CD4-positive, alpha-beta T cell (primary cell): ENCODE measurements around the gene ZMYM1. TPM values are rescaled to one million over a fixed set of nuclear protein-coding genes. Genes with fewer than 3 reads are reported as not detected.
"Not testable (repeated sequence)": the region's sequence is repeated elsewhere in the genome, so short reads cannot be mapped to it uniquely, and the experiment has no call there.

Experiments used
- ATAC-seq: fragments of 200-7000 bp; cut with Tn5 transposase; one replicate; pipeline ENCODE4 v1.10.0; 2022; ENCODE audit warnings: mild to moderate bottlenecking; ENCODE audit not compliant: poor library complexity
- CTCF ChIA-PET: fragments of 350-600 bp; sonication (Branson Sonifier 250); formaldehyde crosslinking; loops from one replicate; lab custom pipeline; 2021; ENCODE audit warnings: antibody characterized with exemption, inconsistent platforms; lab: Charles Lee
- POLR2A ChIA-PET: fragments of 350-600 bp; sonication (Branson Sonifier 250); formaldehyde crosslinking; loops from one replicate; lab custom pipeline; 2021; ENCODE audit warnings: antibody characterized with exemption, inconsistent platforms; lab: Charles Lee
- DNase-seq, 14 experiments: peaks; one replicate each; pipeline ENCODE4 v3.0.0-alpha.2; 2013 to 2020; ENCODE audit warnings: mixed read lengths in 2 of 14
- H3K27ac ChIP-seq, 2 donors: one replicate each; pipeline versions ENCODE4 v1.5.1 to v1.7.0; 2013; ENCODE audit warnings: low read length in 2 of 2, low read depth in 1 of 2, mild to moderate bottlenecking in 1 of 2
- H3K27me3 ChIP-seq, 2 experiments: 1 replicate in 1 of 2; 2 replicates in 1 of 2; pipeline versions ENCODE4 v1.6.1 to v1.7.0; 2013; ENCODE audit warnings: low read length in 2 of 2, control low read depth in 1 of 2, mild to moderate bottlenecking in 1 of 2, moderate library complexity in 1 of 2; ENCODE audit not compliant: insufficient read depth in 2 of 2, control insufficient read depth in 1 of 2
- H3K36me3 ChIP-seq: one replicate; pipeline ENCODE4 v1.6.1; 2013; ENCODE audit warnings: low read length, control low read depth; ENCODE audit not compliant: insufficient read depth
- H3K4me1 ChIP-seq: one replicate; pipeline ENCODE4 v1.6.1; 2013; ENCODE audit warnings: low read length, control low read depth; ENCODE audit not compliant: insufficient read depth
- H3K4me3 ChIP-seq: one replicate; pipeline ENCODE4 v1.5.1; 2013; ENCODE audit warnings: mild to moderate bottlenecking, low read length, moderate library complexity
- H3K9me3 ChIP-seq, 2 experiments: 1 replicate in 1 of 2; 2 replicates in 1 of 2; pipeline versions ENCODE4 v1.6.1 to v1.7.0; 2013; ENCODE audit warnings: low read length in 2 of 2, mild to moderate bottlenecking in 2 of 2, control low read depth in 1 of 2, moderate library complexity in 1 of 2; ENCODE audit not compliant: control insufficient read depth in 1 of 2, insufficient read depth in 1 of 2
- H3K27ac Mint-ChIP-seq: one replicate; pipeline ENCODE4 v1.8.0; 2020; ENCODE audit warnings: mixed read lengths
- H3K27me3 Mint-ChIP-seq: one replicate; pipeline ENCODE4 v1.8.0; 2021; ENCODE audit warnings: mixed read lengths
- H3K36me3 Mint-ChIP-seq: one replicate; pipeline ENCODE4 v1.8.0; 2021; ENCODE audit warnings: low read depth, mixed read lengths
- H3K4me1 Mint-ChIP-seq: one replicate; pipeline ENCODE4 v1.8.0; 2021; ENCODE audit warnings: low read depth, mixed read lengths
- H3K4me3 Mint-ChIP-seq: one replicate; pipeline ENCODE4 v1.8.0; 2020; ENCODE audit warnings: mild to moderate bottlenecking, mixed read lengths
- H3K9me3 Mint-ChIP-seq: one replicate; pipeline ENCODE4 v1.8.0; 2020; ENCODE audit warnings: mixed read lengths
- CTCF ChIP-seq: fragments of 200-600 bp; IDR thresholded peaks from one replicate; pipeline ENCODE4 v1.8.0; 2022; ENCODE audit warnings: antibody characterized with exemption, mild to moderate bottlenecking
- intact Hi-C, 2 experiments: fragments of 100-400 bp; cut with DNase I in 1 of 2; cut with micrococcal nuclease in 1 of 2; formaldehyde crosslinking; loops; one replicate each; pipeline versions ENCODE4 v1.15.1 to v1.9.0; 2023 to 2025; cut with DNase I, micrococcal nuclease
- total RNA-seq, 174 experiments: library from RNA in 2 of 174; stranded (reverse) in 2 of 174; gene quantifications; one replicate each; pipeline ENCODE4 v1.2.3 and lab custom pipeline; 2021 to 2026

The ZMYM1 gene
- total RNA-seq, 2 experiments from 2014 or later = 6.3 to 6.7 TPM

DNA sequence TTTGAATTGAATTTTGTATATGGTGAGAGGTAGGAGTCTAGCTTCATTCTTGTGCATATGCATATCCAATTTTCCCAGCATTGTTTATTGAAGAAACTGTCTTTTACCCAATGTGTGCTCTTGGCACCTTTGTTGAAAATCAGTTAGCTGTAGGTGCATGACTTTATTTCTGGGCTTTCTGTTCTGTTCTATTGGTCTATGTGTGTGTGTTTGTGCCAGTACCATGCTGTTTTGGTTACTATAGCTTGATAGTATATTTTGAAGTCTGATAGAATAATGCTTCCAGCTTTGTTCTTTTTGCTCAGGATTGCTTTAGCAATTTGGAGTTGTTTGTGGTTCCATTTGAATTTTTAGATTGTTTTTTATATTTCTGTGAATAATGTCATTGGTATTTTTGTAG, 9.4 kb upstream of the ZMYM1 start:
- no peaks in the 10 kb centered on the region for H3K9me3 ChIP-seq
- H3K4me3 ChIP-seq = no peak overlapping the region
- no peak for TF ChIP-seq CTCF
- ChIA-PET POLR2A (no interaction called here), CTCF (no interaction called here)
- no peaks in the 10 kb centered on the region for H3K4me1 Mint-ChIP-seq
- H3K36me3 ChIP-seq = no peaks in the 10 kb centered on the region
- peaks cover 11% of the 10 kb centered on the region for H3K27me3 Mint-ChIP-seq
- H3K9me3 Mint-ChIP-seq = no peaks in the 10 kb centered on the region
- H3K4me3 Mint-ChIP-seq = no peak overlapping the region
- no peak for DNase-seq
- H3K27ac Mint-ChIP-seq = no peak overlapping the region
- no peaks in the 10 kb centered on the region for H3K4me1 ChIP-seq
- intact Hi-C loops = no loop called here
- no peak for ATAC-seq
- H3K27me3 ChIP-seq = no peaks in the 10 kb centered on the region
- no peaks in the 10 kb centered on the region for H3K36me3 Mint-ChIP-seq
- no peak overlapping the region for H3K27ac ChIP-seq

DNA sequence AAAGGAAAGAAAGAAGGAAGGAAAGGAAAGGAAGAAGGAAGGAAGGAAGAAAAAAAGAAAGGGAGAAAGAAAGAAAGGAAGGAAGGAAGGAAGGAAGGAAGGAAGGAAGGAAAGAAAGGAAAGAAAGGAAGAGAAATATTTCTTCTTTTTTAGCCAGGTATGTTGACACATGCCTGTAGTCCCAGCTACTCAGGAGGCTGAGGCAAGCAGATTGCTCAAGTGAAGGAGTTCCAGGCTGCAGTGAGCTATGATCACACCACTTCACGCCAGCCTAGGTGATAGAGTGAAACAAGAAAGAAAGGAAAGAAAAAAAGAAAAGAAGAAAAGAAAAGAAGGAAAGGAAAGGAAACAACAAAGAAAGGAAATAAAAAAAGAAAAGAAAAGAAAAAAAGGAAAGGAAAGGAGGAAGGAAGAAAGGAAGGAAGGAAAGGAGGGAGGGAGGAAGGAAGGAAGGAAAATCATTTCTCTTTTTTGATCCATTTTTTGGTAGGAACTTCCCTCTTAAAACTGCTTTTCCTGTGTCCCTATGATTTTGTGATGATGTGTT, 5.8 kb upstream of the ZMYM1 start:
- intact Hi-C loops = no loop called here
- Histone ChIP-seq H3K36me3 (no peaks in the 10 kb centered on the region), H3K4me3 (no peak overlapping the region), H3K4me1 (no peaks in the 10 kb centered on the region), H3K27ac (no peak overlapping the region), H3K9me3 (no peaks in the 10 kb centered on the region), H3K27me3 (no peaks in the 10 kb centered on the region)
- no peak overlapping the region for H3K4me3 Mint-ChIP-seq
- H3K27me3 Mint-ChIP-seq = peaks cover 20% of the 10 kb centered on the region
- POLR2A ChIA-PET = interaction anchor here (1.2 kb wide), 1 partner anchor 8 kb away, joined by 3 read pairs; no protein-coding TSS in a partner anchor
- H3K9me3 Mint-ChIP-seq = peaks cover 3% of the 10 kb centered on the region
- no peaks in the 10 kb centered on the region for H3K36me3 Mint-ChIP-seq
- DNase-seq (no peak), ATAC-seq (no peak)
- no peak overlapping the region for H3K27ac Mint-ChIP-seq
- TF ChIP-seq CTCF = no peak
- H3K4me1 Mint-ChIP-seq = no peaks in the 10 kb centered on the region
- CTCF ChIA-PET = interaction anchor here (0.8 kb wide), 1 partner anchor 11 kb away, joined by 3 read pairs; no protein-coding TSS in a partner anchor

DNA sequence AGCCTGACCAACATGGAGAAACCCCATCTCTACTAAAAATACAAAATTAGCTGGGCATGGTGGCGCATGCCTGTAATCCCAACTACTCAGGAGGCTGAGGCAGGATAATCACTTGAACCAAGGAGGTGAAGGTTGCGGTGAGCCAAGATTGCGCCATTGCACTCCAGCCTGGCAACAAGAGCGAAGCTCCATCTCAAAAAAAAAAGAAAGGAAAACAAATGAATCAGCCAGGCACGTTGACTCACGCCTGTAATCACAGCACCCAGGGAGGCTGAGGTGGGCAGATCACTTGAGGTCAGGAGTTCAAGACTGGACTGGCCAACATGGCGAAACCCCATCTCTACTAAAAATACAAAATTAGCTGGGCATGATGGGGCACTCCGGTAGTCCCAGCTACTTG, 2.8 kb upstream of the ZMYM1 start:
- POLR2A ChIA-PET, H3K4me3 ChIP-seq, H3K27me3 ChIP-seq, CTCF ChIA-PET, H3K27ac Mint-ChIP-seq, DNase-seq, H3K36me3 ChIP-seq, ATAC-seq, H3K9me3 Mint-ChIP-seq, H3K4me3 Mint-ChIP-seq, H3K9me3 ChIP-seq, H3K27ac ChIP-seq: not testable (repeated sequence)
- H3K4me1 ChIP-seq = peaks cover 23% of the 10 kb centered on the region
- peaks cover 20% of the 10 kb centered on the region for H3K27me3 Mint-ChIP-seq
- peaks cover 27% of the 10 kb centered on the region for H3K4me1 Mint-ChIP-seq
- peaks cover 12% of the 10 kb centered on the region for H3K36me3 Mint-ChIP-seq
- intact Hi-C loops = loop anchor here in 1 of 2 experiments (2.0 to 5.0 kb wide), 2 partner anchors 44 to 94 kb away; no protein-coding TSS in a partner anchor
